Kidney epithelial cell (primary cell): Measurements from ENCODE around the gene FETUB. TPM values are rescaled to one million over a fixed set of nuclear protein-coding genes. Genes with fewer than 3 reads are reported as not detected.

Experiments used
- DNase-seq: peaks from one replicate; pipeline ENCODE4 v3.0.0-alpha.2; 2010; ENCODE audit warnings: low read depth
- H3K27me3 ChIP-seq: 2 replicates; pipeline ENCODE4 v1.6.0; 2011; ENCODE audit warnings: low read length; ENCODE audit not compliant: control insufficient read depth, insufficient read depth
- H3K36me3 ChIP-seq: 2 replicates; pipeline ENCODE4 v1.5.1; 2011; ENCODE audit warnings: low read length; ENCODE audit not compliant: control insufficient read depth, insufficient read depth
- H3K4me3 ChIP-seq: 2 replicates; pipeline ENCODE4 v1.5.1; 2011; ENCODE audit warnings: low read depth, mild to moderate bottlenecking, control low read depth, low read length
- total RNA-seq: library from RNA; depleted of rRNA; stranded (reverse); fragments of >200 nt; gene quantifications from 2 replicates; pipeline ENCODE4 v1.2.3, GENCODE V29; 2015
- TF ChIP-seq, protein P1 (sequence below): IDR thresholded peaks from 2 replicates; pipeline ENCODE4 v1.5.1; 2011; ENCODE audit warnings: mild to moderate bottlenecking, moderate library complexity, low read length, control low read depth, inconsistent platforms; ENCODE audit not compliant: insufficient read depth, poor library complexity, severe bottlenecking

Gene FETUB
- total RNA-seq, 1 donor from 2014 or later: not detected

DNA sequence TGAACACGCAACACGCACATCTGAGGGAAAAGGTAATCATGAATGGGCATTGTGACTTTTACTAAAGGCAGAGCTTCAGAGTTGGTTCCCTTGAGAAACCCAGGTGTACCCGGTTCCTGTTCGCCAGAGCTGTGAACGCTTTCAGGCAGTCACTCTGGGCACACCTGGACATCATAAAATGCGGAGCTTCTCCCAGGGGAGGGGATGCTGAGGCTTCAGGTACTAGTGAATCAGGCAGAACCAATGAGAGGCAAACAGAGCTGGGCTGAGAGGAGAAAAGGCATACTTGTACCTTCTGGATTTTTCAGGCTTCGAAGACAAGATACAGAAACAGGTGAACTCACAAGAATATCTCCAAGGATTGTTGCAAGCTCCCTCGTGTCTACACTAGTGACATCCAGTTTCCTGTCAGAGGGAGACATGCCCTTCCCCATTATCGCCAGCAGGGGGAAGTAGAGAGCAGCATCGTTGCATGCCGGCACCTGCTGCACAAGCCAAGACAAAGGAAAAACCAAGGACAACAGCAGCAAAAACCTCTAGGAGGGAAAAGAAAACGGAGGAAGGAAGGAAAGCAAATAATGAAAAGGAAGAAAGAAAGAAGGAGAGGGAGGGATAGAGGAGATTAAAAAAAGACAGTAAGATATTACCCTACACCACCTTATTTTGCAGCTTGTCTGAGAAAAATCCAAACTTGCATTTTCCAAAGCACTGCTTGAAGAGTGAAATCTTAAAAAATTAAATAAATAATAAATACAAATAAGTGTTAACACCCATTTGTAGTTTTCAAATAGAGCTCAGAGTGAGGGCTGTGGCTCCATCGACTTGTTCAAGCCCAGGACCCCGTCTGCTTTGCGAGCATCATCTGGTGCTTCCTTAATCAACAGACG lies 25.4 kb upstream of the FETUB start:
- Histone ChIP-seq H3K27me3 (peaks cover 5% of the 10 kb centered on the region), H3K4me3 (no peak overlapping the region), H3K36me3 (no peaks in the 10 kb centered on the region)
- TF ChIP-seq, protein P1, sequence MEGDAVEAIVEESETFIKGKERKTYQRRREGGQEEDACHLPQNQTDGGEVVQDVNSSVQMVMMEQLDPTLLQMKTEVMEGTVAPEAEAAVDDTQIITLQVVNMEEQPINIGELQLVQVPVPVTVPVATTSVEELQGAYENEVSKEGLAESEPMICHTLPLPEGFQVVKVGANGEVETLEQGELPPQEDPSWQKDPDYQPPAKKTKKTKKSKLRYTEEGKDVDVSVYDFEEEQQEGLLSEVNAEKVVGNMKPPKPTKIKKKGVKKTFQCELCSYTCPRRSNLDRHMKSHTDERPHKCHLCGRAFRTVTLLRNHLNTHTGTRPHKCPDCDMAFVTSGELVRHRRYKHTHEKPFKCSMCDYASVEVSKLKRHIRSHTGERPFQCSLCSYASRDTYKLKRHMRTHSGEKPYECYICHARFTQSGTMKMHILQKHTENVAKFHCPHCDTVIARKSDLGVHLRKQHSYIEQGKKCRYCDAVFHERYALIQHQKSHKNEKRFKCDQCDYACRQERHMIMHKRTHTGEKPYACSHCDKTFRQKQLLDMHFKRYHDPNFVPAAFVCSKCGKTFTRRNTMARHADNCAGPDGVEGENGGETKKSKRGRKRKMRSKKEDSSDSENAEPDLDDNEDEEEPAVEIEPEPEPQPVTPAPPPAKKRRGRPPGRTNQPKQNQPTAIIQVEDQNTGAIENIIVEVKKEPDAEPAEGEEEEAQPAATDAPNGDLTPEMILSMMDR: peak; percentile 97
- no peak for DNase-seq

DNA sequence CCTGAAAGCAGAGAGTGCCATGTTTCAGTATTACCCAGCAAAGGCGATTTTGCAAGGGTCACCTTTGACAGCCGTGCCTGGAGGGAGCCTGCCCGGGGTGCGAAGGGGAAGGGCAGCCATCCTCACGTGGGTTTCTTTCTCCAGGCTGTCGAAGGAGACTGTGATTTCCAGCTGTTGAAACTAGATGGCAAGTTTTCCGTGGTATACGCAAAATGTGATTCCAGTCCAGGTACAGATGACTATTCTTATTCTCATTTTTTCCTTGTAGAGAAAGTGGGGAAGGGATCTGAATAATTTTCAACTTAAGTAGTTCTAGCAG lies 23.9 kb upstream of the FETUB start:
- no peaks in the 10 kb centered on the region for H3K36me3 ChIP-seq
- H3K4me3 ChIP-seq: no peak overlapping the region
- H3K27me3 ChIP-seq: peaks cover 5% of the 10 kb centered on the region
- DNase-seq: no peak
- TF ChIP-seq, protein P1: no peak

DNA sequence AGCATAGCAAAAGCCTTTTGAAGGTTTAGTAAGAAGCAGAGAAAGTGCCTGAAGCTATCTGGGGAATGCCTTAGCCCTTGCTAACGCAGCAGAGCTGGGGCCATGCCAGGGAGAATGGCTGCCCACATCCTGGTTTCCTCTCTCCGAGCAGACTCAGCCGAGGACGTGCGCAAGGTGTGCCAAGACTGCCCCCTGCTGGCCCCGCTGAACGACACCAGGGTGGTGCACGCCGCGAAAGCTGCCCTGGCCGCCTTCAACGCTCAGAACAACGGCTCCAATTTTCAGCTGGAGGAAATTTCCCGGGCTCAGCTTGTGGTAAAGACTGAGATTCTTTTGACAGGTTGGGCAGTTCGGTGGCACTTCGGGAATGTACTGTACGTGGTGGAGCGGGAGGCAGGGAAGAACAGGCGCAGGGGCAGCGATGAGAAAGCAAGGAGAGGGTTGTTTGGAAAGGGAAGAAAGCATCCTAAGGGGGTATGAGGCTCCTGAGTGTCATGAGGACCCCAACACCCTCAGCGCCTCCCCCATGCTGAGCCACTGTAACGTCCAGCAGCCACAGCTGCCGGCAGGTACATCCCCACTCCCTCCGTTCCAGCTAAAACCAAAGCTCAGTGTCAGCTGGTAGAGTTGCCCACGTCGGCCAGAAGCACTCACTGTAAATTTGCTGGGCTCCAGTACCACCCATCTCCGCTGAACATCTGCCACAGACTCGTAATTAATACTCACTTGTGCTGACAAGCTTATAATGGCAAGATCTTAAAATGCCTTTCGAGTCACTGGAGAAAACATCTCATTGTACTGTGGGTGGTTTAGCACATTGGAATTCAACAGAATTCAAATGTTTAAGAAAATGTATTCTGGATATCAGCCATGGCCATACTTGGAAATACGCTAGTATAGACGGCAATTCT lies 22.9 kb upstream of the FETUB start:
- TF ChIP-seq, protein P1: peak; percentile 96
- Histone ChIP-seq H3K36me3 (no peaks in the 10 kb centered on the region), H3K27me3 (peaks cover 3% of the 10 kb centered on the region), H3K4me3 (peak overlapping the region; percentile 21)
- DNase-seq: peak; percentile 91

DNA sequence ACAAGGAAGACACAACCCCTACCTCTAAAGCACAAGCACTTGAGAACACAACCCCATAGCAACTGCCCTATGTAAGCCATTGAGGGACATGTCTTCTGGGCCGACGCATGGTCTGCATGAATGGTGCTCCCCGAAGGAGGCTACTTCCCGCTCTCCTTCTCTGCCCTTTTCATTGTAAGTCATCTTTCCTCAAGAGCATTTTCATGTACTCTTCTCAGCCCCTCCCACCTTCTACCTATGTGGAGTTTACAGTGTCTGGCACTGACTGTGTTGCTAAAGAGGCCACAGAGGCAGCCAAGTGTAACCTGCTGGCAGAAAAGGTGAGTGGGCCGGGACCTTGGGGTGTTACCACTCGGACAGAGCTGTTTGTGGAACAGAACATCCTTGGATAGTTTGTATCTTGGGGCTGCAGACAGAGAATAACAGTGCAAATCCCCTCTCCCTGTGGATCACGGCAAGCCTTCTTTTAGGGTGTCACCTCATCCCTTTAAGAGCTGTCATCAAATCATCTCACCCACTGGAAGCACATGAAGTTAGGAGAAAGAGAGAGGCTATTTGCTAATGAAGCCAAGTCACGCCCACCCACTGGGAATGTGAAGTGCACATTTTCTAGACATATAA lies 21.8 kb upstream of the FETUB start:
- DNase-seq: no peak
- TF ChIP-seq, protein P1: no peak
- peaks cover 1% of the 10 kb centered on the region for H3K27me3 ChIP-seq
- H3K36me3 ChIP-seq: no peaks in the 10 kb centered on the region
- H3K4me3 ChIP-seq: no peak overlapping the region

DNA sequence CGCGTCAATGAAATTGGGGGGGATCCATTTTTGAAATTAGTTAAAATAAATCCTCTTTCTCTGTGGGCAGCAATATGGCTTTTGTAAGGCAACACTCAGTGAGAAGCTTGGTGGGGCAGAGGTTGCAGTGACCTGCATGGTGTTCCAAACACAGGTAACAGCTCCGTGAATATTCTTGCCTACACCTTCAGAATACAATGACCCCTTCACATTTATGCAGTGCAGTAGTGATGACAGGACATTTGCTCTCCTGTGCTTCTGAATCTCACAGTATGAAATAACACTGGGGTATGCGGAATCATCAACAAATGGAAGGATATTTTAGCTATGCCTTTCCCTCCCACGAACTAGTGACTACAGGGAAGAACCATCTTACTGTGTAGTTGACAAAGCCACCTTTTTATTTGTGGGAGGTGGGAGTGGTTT lies 20.4 kb upstream of the FETUB start:
- Histone ChIP-seq H3K4me3 (no peak overlapping the region), H3K36me3 (no peaks in the 10 kb centered on the region), H3K27me3 (no peaks in the 10 kb centered on the region)
- TF ChIP-seq, protein P1: no peak
- DNase-seq: no peak
